MM.1S (cell line): ENCODE measurements around the gene PCDH18.

Source experiments
- DNase-seq: peaks from one replicate; pipeline ENCODE4 v3.0.0-alpha.2; 2015
- H2AFZ ChIP-seq: fragments of 300-600 bp; sonication (generic); 2 replicates; pipeline ENCODE4 v1.6.0; 2016; ENCODE audit warnings: antibody characterized with exemption, low read length
- H3F3A ChIP-seq: fragments of 300-600 bp; sonication (generic); 2 replicates; pipeline ENCODE4 v1.6.1; 2016; ENCODE audit warnings: mild to moderate bottlenecking, antibody characterized with exemption, low read length, moderate library complexity, mixed read lengths; ENCODE audit not compliant: insufficient read depth
- H3K27ac ChIP-seq: fragments of 300-600 bp; sonication (generic); 2 replicates; pipeline ENCODE4 v1.5.1; 2016; ENCODE audit warnings: mild to moderate bottlenecking, low read length
- H3K27me3 ChIP-seq: fragments of 300-600 bp; sonication (generic); replicated peaks from 2 replicates; pipeline ENCODE4 v1.6.0; 2016; ENCODE audit warnings: low read length; ENCODE audit not compliant: insufficient read depth
- H3K36me3 ChIP-seq: fragments of 300-600 bp; sonication (generic); replicated peaks from 2 replicates; pipeline ENCODE4 v1.6.1; 2016; ENCODE audit warnings: mild to moderate bottlenecking, low read length, mixed read lengths; ENCODE audit not compliant: insufficient read depth
- H3K4me1 ChIP-seq: fragments of 300-600 bp; sonication (generic); 2 replicates; pipeline ENCODE4 v1.6.1; 2016; ENCODE audit warnings: low read length, mixed read lengths
- H3K4me2 ChIP-seq: fragments of 300-600 bp; sonication (generic); 2 replicates; pipeline ENCODE4 v1.6.0; 2016; ENCODE audit warnings: low read depth, low read length
- H3K4me3 ChIP-seq: fragments of 300-600 bp; sonication (generic); 2 replicates; pipeline ENCODE4 v1.5.1; 2016; ENCODE audit warnings: low read length, mixed read lengths
- H3K79me2 ChIP-seq: fragments of 300-600 bp; sonication (generic); 2 replicates; pipeline ENCODE4 v1.6.1; 2016; ENCODE audit warnings: mixed run types, low read length, mixed read lengths
- H3K9ac ChIP-seq: fragments of 300-600 bp; sonication (generic); 2 replicates; pipeline ENCODE4 v1.6.1; 2016; ENCODE audit warnings: low read length, mixed read lengths
- H3K9me2 ChIP-seq: fragments of 300-600 bp; sonication (generic); replicated peaks from 2 replicates; pipeline ENCODE4 v1.6.1; 2016; ENCODE audit warnings: mild to moderate bottlenecking, low read length, mixed read lengths; ENCODE audit not compliant: insufficient read depth
- H3K9me3 ChIP-seq: fragments of 300-600 bp; sonication (generic); replicated peaks from 2 replicates; pipeline ENCODE4 v1.6.1; 2016; ENCODE audit warnings: mild to moderate bottlenecking, low read length, mixed read lengths; ENCODE audit not compliant: insufficient read depth
- H4K20me1 ChIP-seq: fragments of 300-600 bp; sonication (generic); 2 replicates; pipeline ENCODE4 v1.6.1; 2016; ENCODE audit warnings: mild to moderate bottlenecking, low read length, moderate library complexity, mixed read lengths; ENCODE audit not compliant: insufficient read depth
- CTCF ChIP-seq: fragments of 300-600 bp; sonication (generic); IDR thresholded peaks from 2 replicates; pipeline ENCODE4 v1.5.1; 2016; ENCODE audit warnings: antibody characterized with exemption, low read length, mixed read lengths
- EZH2 ChIP-seq: fragments of 300-600 bp; sonication (generic); optimal IDR thresholded peaks from 2 replicates; pipeline ENCODE3; 2017; ENCODE audit warnings: low read depth, mild to moderate bottlenecking, antibody characterized with exemption, low read length, mixed read lengths
- EZH2phosphoT487 ChIP-seq: fragments of 300-600 bp; sonication (generic); IDR thresholded peaks from 2 replicates; pipeline ENCODE4 v1.6.1; 2018; ENCODE audit warnings: antibody characterized with exemption, low read length

PCDH18 gene

GRCh38 chr4:137531986-137532868 is at the start of gene PCDH18:
PCDH18 (minus strand) TSS chr4:137532494; CDS start chr4:137532088, 406 bp downstream.
- no peaks in the 10 kb centered on the region for H3K36me3 ChIP-seq
- peak; percentile 84 for DNase-seq
- peak within 1 kb of the TSS; percentile 99 for H2AFZ ChIP-seq
- H3K9me2 ChIP-seq: no peaks in the 10 kb centered on the region; the same call in 1 of the 2 replicates
- H4K20me1 ChIP-seq: no peaks in the 10 kb centered on the region
- H3K4me1 ChIP-seq: 0 out of 2 replicates have a peak, but pooled peaks cover 7% of the 10 kb centered on the region
- peak within 1 kb of the TSS; percentile 57 for H3K9ac ChIP-seq
- H3K27ac ChIP-seq: peak within 1 kb of the TSS; percentile 63
- H3K4me2 ChIP-seq: peak within 1 kb of the TSS; percentile 91
- no peaks in the 10 kb centered on the region for H3K27me3 ChIP-seq
- peak within 1 kb of the TSS; percentile 85 for H3K4me3 ChIP-seq
- TF ChIP-seq EZH2 (no peak), CTCF (no peak)
- peaks cover 14% of the 10 kb centered on the region for H3F3A ChIP-seq
- no peaks in the 10 kb centered on the region for H3K9me3 ChIP-seq
- H3K79me2 ChIP-seq: no peaks in the 10 kb centered on the region

GRCh38 chr4:137576446-137576845 is 44.2 kb upstream of the PCDH18 start:
- no peak for TF ChIP-seq EZH2
- no peak for TF ChIP-seq EZH2phosphoT487
- no peak for TF ChIP-seq CTCF
- H3K27me3 ChIP-seq: no peaks in the 10 kb centered on the region
- H3K4me2 ChIP-seq: no peak overlapping the region
- no peaks in the 10 kb centered on the region for H3F3A ChIP-seq
- H3K9me3 ChIP-seq: no peaks in the 10 kb centered on the region
- no peak overlapping the region for H3K9ac ChIP-seq
- H3K79me2 ChIP-seq: no peaks in the 10 kb centered on the region
- H3K36me3 ChIP-seq: no peaks in the 10 kb centered on the region
- H2AFZ ChIP-seq: no peak overlapping the region
- H3K9me2 ChIP-seq: no peaks in the 10 kb centered on the region
- H3K4me3 ChIP-seq: no peak overlapping the region
- DNase-seq: no peak
- no peaks in the 10 kb centered on the region for H3K4me1 ChIP-seq
- no peaks in the 10 kb centered on the region for H4K20me1 ChIP-seq
- H3K27ac ChIP-seq: no peak overlapping the region

GRCh38 chr4:137572647-137573046 is 40.4 kb upstream of the PCDH18 start:
- TF ChIP-seq CTCF (no peak), EZH2phosphoT487 (no peak), EZH2 (no peak)
- Histone ChIP-seq H3K27ac (no peak overlapping the region), H3K36me3 (no peaks in the 10 kb centered on the region), H3F3A (no peaks in the 10 kb centered on the region), H3K9me3 (no peaks in the 10 kb centered on the region), H3K4me2 (no peak overlapping the region), H4K20me1 (no peaks in the 10 kb centered on the region), H3K4me3 (no peak overlapping the region), H3K79me2 (no peaks in the 10 kb centered on the region), H2AFZ (no peak overlapping the region), H3K9me2 (no peaks in the 10 kb centered on the region), H3K4me1 (no peaks in the 10 kb centered on the region), H3K9ac (no peak overlapping the region), H3K27me3 (no peaks in the 10 kb centered on the region)
- DNase-seq: no peak
